ENCODE data around the gene TLR2.
"Not testable (repeated sequence)": the region's sequence is repeated elsewhere in the genome, so short reads cannot be mapped to it uniquely, and the experiment has no call there.

The TLR2 gene

DNA sequence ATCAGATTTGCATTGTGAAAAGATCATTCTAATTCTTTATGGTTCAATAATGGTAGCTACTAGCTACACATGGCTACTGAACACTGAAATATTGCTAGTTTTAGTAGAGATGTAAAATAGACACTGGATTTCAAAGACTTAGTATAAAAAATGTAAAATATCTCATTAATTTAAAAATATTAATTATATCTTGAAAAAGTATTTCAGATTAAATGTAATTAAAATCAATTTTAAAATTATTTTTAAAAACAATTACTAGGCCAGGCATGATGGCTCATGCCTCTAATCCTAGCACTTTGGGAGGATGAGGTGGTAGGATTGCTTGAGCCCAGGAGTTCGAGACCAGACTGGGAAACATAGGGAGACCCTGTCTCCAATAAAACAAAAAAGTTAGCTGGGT, 20.4 kb upstream of the TLR2 start:
- no peak for DNase-seq

DNA sequence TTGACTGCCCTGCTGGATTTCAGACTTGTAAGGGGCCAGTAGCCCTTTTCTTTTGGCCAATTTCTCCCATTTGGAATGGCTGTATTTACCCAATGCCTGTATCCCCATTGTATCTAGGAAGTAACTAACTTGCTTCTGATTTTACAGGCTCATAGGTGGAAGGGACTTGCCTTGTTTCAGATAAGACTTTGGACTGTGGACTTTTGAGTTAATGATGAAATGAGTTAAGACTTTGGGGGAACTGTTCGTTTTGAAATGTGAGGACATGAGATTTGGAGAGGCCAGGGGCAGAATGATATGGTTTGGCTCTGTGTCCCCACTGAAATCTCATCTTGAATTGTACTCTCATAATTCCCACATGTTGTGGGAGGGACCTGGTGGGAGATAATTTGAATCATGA, 17.6 kb upstream of the TLR2 start:
- not testable (repeated sequence) for DNase-seq

DNA sequence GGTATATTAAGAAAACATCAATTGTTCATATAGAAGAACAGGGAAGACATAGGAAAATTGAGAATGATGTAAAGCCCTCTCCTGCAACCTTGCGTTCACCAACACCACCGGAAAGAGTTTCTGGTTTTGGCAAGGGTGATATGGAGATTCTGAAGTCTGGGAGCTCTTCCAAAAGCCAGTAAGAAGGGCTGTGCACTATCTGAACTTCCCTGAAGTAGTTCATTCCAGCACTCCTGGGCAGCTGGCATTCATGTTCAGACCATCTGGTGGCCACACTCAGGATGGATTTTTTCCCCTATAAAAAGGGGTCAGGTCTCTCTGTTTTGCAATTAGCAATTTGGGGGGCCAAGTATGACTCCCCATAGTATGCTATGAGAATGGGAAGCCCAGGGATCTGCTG, 15.4 kb upstream of the TLR2 start:
- no peak for DNase-seq

DNA sequence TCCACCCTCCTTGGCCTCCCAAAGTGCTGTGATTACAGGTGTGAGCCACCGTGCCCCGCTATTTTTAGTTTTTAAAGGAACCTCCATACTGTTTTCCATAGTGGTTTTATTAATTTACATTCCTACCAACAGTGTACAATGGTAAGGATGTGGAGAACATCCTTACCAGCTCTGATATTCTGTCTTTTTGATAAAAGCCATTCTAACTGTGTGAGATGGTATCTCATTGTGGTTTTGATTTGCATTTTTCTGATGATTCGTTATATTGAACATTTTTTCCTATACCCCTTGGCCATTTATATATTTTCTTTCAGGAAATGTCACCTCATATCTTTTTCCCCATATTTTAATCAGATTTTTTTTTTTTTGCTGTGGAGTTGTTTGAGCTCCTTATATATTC, 14.2 kb upstream of the TLR2 start:
- no peak for DNase-seq

DNA sequence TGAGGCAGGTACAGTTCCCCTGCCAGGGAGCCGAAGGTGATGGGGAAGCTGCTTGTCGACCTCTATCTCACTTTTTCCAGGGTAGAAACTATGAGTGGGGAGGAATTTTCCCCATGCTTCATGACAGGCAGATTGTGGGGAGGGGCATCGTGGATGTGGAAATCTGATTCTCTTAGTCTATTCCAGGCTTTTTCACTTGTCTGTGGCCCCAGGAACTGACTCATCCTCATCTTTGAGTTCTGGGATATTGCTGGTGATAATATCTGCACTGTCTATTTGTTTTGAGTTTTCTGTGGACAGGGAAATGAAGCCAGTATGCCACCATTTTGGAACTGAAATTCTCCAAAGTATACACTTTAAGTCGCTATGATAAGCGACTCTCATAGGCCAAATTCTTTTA, 7.6 kb upstream of the TLR2 start:
- no peak for DNase-seq

DNA sequence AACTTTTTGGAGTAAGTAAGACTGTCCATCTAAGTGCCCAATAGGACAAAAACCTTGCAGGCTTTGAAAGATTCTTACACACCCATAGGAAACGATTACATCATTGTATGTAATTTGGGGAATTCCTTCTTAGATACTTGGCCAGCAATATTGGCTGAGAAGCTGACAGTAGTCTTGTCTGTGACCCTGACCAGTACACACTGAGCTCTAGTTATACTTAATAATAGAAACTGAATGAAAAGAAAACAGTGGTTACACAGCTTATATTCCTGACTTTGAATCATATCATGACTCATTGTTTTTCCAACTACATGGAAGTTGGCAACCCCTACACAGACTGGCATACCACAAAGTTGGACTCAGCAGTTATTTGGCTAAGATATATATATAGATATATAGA, 7.1 kb upstream of the TLR2 start:
- no peak for DNase-seq

DNA sequence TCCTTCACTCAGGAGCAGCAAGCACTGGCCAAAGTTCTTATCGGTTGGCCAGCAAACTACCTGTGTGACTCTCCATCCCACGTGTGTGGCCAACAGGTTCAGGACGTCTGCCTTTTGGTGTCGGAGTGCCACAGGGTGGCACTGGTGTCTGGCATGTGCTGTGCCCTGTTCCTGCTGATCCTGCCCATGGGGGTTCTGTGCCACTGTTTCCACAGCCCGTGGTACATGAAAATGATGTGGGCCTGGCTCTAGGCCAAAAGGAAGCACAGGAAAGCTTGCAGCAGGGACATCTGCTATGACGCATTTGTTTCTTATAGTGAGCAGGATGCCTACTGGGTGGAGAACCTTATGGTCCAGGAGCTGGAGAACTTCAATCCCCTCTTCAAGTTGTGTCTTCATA, 4.6 kb upstream of the TLR2 start:
- DNase-seq = no peak

DNA sequence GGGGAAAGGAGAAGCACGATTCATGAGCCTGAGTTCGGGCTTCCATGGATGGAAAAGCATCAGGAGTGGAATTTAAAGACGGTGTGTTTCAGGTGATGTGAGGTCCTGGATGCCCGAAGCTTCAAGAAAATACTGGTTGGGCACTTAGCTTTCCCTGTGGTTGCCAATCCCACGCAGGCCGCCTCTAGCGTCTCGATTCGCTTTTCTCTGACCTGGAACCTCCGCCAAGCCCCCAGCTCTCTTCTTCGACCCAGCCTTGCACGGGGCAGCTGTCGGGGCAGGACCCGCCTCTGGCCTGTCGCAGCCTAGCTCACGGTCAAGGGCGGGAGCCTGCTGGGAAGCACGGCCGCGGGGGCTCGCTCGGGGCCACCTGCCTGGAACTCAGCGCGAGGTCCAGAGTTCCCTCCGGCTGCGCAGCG, 308 bp upstream of the TLR2 start:
- no peak for DNase-seq

DNA sequence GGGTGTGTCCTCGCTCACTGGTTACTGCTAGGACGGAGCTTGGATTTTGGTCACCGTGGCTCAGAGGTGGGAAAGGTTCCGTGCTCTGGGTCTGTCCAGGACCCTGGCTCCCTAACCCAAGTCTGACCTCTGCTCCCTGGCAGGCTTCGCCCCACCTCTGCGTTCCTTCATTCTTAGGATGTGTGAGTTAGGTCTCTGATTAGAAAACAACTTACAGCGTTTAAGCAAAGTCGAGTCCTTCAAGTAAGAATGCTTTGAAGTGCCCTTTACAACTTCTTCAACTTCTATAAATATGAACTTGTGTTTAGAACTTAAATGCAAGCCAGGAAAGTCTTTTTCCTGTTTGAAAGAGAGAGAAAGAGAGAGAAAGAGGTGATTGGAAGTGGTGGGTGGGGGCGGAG, 891 bp downstream of the TLR2 start:
- DNase-seq = no peak

DNA sequence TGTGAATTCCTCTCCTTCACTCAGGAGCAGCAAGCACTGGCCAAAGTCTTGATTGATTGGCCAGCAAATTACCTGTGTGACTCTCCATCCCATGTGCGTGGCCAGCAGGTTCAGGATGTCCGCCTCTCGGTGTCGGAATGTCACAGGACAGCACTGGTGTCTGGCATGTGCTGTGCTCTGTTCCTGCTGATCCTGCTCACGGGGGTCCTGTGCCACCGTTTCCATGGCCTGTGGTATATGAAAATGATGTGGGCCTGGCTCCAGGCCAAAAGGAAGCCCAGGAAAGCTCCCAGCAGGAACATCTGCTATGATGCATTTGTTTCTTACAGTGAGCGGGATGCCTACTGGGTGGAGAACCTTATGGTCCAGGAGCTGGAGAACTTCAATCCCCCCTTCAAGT, 20.4 kb downstream of the TLR2 start:
- no peak for DNase-seq

DNA sequence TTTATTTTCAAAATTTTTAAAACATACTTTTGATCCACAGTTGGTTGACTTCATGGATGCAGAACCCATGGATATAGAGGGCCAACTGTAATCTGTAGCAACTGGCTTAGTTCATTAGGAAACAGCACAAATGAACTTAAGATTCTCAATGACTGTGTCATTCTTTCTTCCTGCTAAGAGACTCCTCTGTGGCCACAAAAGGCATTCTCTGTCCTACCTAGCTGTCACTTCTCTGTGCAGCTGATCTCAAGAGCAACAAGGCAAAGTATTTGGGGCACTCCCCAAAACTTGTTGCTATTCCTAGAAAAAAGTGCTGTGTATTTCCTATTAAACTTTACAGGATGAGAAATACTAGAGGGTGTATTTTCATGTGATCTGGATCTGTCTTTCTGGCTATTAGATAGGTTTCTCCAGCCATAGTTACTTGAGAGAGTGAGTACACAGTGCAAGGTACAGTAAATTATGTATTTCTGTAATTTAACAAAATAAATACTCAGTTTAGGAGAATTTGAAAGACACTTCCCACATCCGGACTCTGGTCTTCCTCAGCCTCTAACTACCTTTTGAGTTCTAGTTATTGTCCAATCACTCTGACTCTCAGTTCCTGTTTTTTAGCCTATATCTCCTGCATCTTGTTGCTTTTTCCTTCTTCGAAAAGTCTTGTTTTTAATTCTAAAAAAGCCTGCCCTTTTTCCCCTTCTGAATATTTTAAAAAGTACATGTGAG, 21.8 kb downstream of the TLR2 start:
- no peak for DNase-seq

DNA sequence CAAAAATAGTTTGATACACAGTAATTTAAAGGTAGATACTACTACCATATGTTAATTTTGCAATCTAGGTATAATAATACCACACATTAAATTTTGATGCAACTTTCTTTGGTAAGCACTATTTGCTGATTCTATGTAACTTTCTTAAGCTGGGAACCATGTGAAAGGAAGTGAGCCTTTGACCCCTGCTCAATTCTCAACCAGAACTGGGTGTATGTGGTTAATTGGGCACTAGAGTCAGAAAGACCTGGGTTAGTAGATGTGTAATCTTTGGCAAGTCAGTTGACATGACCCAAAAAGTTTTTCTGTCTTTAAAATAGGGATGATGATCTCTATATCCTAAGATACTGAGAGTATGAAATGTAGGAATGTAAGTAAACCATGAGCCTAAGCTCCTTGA, 22.4 kb downstream of the TLR2 start:
- DNase-seq = no peak

DNA sequence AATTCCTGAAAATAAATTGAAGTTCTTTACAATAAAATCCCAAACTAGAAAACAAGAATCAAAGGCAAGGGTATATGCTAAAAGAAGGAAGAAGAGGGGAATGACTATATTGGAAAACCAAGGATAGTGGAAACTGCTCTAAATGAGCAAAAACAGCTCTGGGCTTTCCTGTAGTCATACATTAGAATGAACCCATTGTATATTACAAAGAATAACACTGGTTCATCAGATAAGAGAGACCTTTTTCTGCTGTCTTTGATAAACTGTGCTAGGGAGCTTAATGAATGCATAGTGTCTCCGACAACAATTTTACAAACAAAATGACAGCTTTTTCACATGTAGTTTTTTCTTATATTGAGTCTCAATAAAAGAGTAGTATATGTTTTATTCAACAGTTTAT, 26.6 kb downstream of the TLR2 start:
- DNase-seq = no peak

DNA sequence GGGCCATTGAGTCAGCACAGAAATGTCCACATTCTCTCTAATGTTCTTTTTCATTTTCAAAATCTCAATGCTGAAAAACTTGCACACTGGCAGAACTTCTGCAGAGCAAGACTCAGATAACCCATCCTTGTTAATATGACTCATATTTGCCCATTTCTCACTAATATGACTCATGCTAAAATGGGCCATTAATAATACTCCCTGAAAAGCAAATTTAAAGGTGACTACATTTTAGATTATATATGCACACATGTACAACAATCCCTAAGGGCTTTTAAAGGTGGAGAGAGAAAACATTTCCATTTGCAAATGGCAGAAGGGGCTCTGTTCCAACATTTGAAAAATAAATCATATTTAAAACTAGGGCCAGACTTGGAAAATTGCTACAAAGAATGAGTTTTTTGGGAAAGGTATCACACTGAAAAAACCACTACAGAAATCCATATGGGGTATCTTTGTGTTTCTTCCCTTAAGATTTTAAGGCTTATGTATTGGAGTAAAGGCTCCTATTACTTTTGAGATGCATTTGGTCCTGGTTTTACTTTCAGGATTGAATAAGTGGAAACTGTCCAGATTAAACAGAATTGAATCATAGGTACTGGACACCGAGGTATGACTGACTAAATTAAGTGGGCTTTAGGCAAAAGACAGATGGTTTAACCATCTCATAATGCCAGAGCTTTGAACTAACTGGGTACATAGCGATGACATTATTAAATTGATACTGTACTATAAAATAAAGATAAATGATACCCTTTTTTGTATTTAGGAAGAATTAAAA, 30.0 kb downstream of the TLR2 start:
- DNase-seq = no peak

DNA sequence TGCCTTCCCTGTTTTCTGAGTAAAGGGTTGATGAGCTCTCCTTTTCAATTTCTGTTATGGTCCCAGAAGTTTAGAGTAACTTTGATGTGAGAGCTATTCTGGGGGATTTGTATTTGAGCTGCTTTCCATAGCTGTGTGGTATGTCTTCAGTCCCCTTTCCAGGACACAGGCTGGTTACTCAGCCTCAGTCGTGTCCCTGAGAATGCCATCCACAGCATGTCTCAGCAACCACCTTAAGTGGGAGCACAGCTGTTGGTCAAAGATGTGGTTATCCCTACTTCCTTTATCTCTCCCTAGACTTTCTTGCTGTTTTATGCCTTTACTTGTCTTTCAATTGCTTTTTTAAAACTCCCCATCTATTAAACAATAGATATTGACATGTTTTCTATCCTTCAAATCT, 38.0 kb downstream of the TLR2 start:
- no peak for DNase-seq

DNA sequence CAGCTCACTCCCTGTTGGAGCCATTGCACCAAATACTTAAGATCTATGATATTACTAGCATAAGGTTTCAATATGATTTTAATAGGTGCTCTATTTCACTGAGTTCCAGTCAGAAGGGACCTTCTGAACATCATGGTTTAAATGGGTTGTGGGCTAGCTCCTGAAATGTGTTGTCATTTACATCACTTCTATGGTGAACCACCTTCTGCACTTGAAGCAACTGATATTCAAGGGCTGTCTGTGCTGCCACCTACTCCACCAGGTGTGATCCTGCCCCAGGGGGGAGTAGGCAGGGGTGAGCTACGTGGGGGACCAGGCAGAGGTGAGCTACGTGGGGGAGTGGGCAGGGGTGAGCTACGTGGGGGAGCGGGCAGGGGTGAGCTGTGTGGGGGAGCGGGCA, 40.5 kb downstream of the TLR2 start:
- DNase-seq = no peak

DNA sequence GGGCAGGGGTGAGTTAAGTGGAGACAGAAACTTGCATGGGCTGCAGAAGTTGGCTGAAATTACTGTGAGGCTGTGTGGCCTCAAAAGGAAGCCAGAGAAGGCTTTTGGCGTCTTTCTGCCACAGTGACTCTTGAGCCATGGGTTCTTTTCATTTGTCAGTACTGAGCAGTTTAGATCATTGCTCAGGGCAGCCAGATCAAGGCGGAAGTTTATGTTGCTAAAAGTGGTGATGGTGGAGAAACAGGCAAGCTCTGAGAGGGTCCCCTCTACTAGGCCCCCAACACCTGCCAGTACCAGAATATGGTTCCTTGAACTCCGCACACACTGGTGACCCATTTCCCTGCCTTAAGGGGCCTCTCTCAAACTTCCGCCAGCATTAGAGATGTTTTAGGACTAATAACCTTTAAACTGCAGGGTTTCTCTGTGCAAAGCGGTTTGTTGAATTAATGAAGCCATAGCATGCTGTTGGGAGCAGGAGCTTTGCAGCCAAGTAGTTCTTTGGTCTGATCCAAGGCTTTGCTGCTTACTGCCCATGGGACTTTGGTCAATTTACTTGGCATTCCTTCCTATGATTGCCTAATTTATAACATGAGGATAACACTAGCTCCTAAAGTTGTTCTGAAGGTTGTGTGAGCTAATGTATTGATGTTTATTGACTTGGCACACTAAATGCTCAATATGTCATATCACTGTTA, 41.2 kb downstream of the TLR2 start:
- DNase-seq = no peak

DNA sequence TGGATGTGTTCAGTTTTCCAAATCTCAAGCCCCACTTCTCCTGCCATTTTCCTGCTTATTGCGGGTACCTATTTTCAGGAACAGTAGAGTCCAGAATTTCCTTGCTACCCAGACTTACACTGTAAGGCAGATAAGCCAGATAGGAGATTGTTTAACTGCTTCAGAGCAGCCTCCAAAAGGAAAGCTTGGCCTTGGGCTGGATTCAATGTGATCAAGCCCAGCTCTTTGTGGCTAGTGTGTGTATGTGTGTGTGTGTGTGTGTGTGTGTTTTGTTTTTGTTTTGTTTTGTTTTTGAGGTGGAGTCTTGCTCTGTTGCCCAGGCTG, 41.7 kb downstream of the TLR2 start:
- DNase-seq = no peak

DNA sequence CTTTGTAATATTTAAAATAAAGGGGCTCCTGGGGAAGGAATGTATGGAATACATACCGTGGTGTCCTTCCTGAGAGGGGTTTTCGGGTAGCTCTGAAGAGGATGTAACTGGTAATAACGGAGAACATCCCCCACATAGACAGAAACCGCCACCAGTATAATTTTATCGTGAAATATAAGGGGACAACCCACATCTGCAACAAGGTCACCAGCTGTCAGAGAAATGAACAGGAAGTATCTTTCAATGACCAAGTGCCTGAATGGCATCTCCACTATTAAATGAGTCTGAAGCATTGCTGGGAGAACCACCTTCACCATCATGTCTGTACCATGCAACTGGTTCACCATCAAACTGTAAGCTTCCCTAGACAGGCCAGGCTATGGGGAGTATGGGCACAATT, 44.1 kb downstream of the TLR2 start:
- DNase-seq = no peak

DNA sequence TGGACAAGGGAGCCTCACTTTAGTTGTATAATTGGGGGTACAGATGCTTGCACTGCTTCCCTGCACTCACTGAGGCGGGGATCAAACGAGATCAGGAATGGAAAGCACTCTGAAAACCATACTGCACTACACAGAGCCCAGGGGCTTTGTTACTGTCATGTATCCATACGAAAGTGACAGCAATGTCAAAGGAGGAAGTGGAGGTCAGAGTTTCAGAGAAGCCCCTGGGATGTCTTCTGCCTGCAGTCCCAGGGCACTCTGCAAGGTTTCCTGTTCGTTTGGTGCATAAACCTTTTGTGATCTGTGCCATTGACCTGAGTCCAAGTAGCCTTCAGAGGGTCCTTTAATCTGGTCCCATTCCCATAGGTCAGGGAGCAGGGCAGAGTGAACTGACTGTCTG, 44.6 kb downstream of the TLR2 start:
- no peak for DNase-seq

DNA sequence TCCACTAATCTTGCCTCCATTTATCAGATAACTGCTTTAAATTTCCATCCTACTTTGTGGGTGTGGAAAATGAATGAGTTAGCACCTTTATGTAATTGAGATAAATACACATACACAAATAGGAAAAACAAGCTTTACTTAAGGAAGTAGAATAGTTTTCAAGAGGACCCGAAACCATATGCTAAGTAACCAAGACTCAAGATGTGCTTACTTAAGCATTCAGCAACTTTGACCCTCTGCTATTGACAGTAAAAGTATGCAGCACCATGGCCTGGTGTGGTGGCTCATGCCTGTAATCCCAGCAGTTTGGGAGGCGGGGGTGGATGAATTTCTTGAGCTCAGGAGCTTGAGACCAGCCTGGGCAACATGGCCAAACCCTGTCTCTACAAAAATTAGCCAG, 45.8 kb downstream of the TLR2 start:
- DNase-seq = no peak

DNA sequence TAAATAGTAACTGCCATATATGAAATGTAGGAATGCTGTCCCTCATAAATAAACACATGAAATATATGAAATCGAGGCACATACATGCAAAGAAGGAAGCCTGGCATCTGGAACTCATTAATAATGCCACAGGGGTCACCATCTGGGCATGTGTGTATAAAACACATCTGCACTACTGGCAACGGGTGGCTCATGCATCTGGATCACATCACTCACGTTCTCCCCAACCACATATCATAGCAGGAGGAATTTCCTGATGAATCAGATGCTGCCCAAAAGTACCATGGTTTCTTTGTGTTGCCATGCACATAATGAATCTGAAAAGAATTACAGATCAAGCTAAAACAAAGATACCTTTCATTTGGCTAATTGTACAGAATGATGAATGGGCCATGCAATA, 47.2 kb downstream of the TLR2 start:
- DNase-seq = no peak

DNA sequence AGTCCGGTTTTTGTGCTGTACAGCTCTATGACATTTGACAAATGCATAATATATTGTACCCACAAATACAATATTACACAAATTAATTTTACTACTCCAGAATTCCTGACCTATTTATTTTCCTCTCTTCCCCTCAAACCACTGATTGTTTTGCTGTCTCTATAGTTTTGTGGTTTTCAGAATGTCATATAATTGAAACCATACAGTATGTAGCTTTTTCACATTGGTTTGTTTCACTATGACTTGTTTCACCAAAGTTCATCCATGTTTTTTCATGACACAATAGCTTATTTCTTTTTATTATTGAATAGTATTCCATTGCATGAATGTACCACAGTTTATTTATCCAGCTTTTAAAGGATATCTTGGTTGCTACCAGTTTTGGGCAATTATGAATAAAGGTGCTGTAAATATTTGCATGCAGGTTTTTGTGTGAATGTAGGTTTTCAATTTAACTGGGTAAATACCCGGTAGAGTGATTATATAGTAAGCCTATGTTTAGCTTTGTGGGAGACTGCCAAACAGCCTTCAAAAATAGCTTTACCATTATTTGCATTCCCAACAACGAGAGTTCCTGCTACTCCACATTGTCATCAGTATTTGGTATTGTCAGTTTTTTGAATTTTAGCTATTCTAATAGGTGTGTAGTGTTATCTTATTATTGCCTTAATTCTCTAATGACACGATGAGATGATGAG, 49.8 kb downstream of the TLR2 start:
- no peak for DNase-seq

Data from activated CD4-positive, alpha-beta T cell treated with anti-CD3 and anti-CD28 coated beads for 4 hours (primary cell).